OCI-LY7 (cell line): ENCODE measurements around the gene KCNN1.

Experiments
- CTCF ChIP-seq: fragments of 200-600 bp; sonication (generic); conservative IDR thresholded peaks from 2 replicates; pipeline ENCODE4 v1.5.1; 2014; ENCODE audit warnings: mild to moderate bottlenecking, antibody characterized with exemption, low read length, moderate library complexity, mixed read lengths
- EZH2phosphoT487 ChIP-seq: fragments of 200-600 bp; sonication (generic); IDR thresholded peaks from 2 replicates; pipeline ENCODE4 v1.6.1; 2018; ENCODE audit warnings: low read depth, borderline replicate concordance, mild to moderate bottlenecking, mixed run types, antibody characterized with exemption, low read length, moderate library complexity, mixed read lengths

GRCh38 chr19:18000915-18001776 is 34.2 kb downstream of the KCNN1 start:
- TF ChIP-seq CTCF (no peak), EZH2phosphoT487 (no peak)
